Uterus (tissue), 2 donors: Measurements from ENCODE around the gene BMERB1.

Source experiments
- POLR2A ChIP-seq, 2 donors: fragments of 450-650 bp; IDR thresholded peaks; one replicate each; pipeline ENCODE4 v1.6.1; 2016; ENCODE audit warnings: antibody characterized with exemption in 2 of 2, mild to moderate bottlenecking in 1 of 2, moderate library complexity in 1 of 2
- TF ChIP-seq, protein P1 (sequence below), 4 experiments: fragments of 200-600 bp in 2 of 4; fragments of 450-650 bp in 2 of 4; sonication (generic) in 2 of 4; IDR thresholded peaks; one replicate each; pipeline ENCODE4 v1.5.1; 2016 to 2019; ENCODE audit warnings: antibody characterized with exemption in 4 of 4, mild to moderate bottlenecking in 2 of 4, moderate library complexity in 1 of 4

DNA sequence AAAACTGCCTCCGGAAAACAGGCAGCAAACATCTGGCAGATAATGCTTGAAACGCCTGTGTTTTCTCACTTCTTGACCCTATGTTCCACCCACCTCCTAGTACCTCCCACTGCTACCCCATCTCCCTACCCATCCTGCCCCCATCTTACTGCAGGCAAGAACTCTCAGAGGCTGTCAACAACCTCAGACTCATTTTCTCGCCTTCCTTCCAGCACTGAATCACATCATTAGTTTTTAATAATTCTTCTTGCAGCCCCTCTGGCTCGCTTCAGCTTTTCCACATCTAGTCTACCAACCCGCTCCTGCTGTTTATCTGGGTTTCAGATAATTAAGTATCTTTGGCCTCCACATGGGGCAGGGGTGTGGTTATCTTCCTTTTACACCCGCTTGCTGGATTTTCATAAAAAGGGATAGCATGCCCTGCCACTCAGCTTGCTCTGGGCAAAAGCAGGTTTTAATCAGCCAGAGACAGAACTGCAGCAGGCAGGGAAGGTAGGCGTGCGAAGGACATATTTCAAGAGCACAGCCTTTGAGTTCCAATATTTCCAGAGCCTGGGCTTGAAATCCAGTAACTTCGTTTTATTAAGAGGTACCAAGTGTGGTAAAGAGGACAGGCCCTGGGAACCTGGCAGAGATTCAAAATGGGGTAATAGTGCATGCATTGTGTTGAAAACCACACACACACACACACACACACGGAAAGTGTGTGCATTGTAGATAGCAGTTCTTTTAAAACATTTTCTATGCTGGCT lies 87.5 kb downstream of the BMERB1 start:
- TF ChIP-seq, protein P1, sequence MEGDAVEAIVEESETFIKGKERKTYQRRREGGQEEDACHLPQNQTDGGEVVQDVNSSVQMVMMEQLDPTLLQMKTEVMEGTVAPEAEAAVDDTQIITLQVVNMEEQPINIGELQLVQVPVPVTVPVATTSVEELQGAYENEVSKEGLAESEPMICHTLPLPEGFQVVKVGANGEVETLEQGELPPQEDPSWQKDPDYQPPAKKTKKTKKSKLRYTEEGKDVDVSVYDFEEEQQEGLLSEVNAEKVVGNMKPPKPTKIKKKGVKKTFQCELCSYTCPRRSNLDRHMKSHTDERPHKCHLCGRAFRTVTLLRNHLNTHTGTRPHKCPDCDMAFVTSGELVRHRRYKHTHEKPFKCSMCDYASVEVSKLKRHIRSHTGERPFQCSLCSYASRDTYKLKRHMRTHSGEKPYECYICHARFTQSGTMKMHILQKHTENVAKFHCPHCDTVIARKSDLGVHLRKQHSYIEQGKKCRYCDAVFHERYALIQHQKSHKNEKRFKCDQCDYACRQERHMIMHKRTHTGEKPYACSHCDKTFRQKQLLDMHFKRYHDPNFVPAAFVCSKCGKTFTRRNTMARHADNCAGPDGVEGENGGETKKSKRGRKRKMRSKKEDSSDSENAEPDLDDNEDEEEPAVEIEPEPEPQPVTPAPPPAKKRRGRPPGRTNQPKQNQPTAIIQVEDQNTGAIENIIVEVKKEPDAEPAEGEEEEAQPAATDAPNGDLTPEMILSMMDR (IDR thresholded peaks at IDR 0.05) = no peak
- no peak for TF ChIP-seq POLR2A (IDR thresholded peaks at IDR 0.05)
